Subcutaneous abdominal adipose tissue (tissue), 5 donors: Measurements from ENCODE around the gene GTF2H1.
"Not testable (repeated sequence)": the region's sequence is repeated elsewhere in the genome, so short reads cannot be mapped to it uniquely, and the experiment has no call there.

Source experiments
- H3K27ac ChIP-seq: one replicate; pipeline ENCODE4 v1.7.0; 2013; ENCODE audit warnings: low read depth, mild to moderate bottlenecking, inconsistent platforms, low read length, moderate library complexity
- H3K27me3 ChIP-seq, 5 donors: one replicate each; pipeline ENCODE4 v1.7.0; 2013; ENCODE audit warnings: low read length in 5 of 5, inconsistent platforms in 1 of 5; ENCODE audit not compliant: control insufficient read depth in 5 of 5, insufficient read depth in 4 of 5
- H3K36me3 ChIP-seq, 5 donors: one replicate each; pipeline ENCODE4 v1.7.0; 2013; ENCODE audit warnings: low read length in 5 of 5; ENCODE audit not compliant: control insufficient read depth in 5 of 5, insufficient read depth in 5 of 5
- H3K4me1 ChIP-seq, 5 donors: one replicate each; pipeline ENCODE4 v1.7.0; 2013; ENCODE audit warnings: low read length in 5 of 5, mild to moderate bottlenecking in 3 of 5, moderate library complexity in 1 of 5; ENCODE audit not compliant: control insufficient read depth in 5 of 5, insufficient read depth in 5 of 5
- H3K4me3 ChIP-seq, 5 donors: one replicate each; pipeline ENCODE4 v1.7.0; 2013; ENCODE audit warnings: low read length in 5 of 5, low read depth in 1 of 5
- H3K9ac ChIP-seq, 5 donors: one replicate each; pipeline ENCODE4 v1.7.0; 2013; ENCODE audit warnings: low read length in 5 of 5, mild to moderate bottlenecking in 4 of 5, moderate library complexity in 3 of 5
- H3K9me3 ChIP-seq, 5 donors: one replicate each; pipeline ENCODE4 v1.7.0; 2013; ENCODE audit warnings: low read length in 5 of 5; ENCODE audit not compliant: control insufficient read depth in 5 of 5
- donor health status: healthy.
- donor health status: healthy.
- donor health status: healthy.
- donor health status: healthy.
- donor health status: healthy.

The GTF2H1 gene

DNA sequence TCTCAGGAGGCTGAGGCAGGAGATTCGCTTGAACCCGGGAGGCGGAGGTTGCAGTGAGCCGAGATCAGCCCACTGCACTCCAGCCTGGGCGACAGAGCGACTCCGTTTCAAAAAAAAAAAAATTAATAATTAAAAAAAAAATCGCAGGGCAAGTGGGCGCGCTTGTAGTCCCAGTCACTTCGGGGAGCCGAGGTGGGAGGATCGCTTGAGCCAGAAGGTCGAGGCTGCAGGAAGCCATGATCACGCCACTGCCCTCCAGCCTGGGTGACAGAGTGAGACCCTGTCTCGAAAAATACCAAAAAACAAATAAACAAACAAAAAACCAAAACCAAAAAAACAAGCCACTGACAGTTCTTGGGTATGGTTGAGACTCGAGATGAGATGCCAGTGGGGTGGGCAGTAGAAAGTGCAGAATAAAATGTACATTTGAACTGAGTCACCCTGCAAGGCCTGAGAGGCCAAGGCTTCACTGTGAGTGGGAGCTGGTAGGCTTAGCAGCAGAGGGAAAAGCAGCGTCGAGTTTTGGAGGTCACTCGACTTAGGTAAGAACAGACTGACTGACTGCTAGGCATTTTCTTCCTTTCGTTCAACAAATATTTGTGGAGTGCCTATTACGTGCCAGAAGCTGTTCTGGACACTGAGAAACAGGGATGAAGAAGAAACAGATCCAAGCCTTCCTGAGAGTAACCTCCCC, 71.4 kb downstream of the GTF2H1 start:
- Histone ChIP-seq H3K36me3 (peaks cover 10 to 22% (median 16%) of the 10 kb centered on the region in 5 donors), H3K4me3 (peak overlapping the region; percentile 59 to 100 (median 99)), H3K9me3 (no peaks in the 10 kb centered on the region), H3K27ac (peak overlapping the region; percentile 98), H3K9ac (peak overlapping the region; percentile 57 to 100 (median 80)), H3K4me1 (peaks cover 0 to 33% (median 22%) of the 10 kb centered on the region in 5 donors), H3K27me3 (no peaks in the 10 kb centered on the region)

DNA sequence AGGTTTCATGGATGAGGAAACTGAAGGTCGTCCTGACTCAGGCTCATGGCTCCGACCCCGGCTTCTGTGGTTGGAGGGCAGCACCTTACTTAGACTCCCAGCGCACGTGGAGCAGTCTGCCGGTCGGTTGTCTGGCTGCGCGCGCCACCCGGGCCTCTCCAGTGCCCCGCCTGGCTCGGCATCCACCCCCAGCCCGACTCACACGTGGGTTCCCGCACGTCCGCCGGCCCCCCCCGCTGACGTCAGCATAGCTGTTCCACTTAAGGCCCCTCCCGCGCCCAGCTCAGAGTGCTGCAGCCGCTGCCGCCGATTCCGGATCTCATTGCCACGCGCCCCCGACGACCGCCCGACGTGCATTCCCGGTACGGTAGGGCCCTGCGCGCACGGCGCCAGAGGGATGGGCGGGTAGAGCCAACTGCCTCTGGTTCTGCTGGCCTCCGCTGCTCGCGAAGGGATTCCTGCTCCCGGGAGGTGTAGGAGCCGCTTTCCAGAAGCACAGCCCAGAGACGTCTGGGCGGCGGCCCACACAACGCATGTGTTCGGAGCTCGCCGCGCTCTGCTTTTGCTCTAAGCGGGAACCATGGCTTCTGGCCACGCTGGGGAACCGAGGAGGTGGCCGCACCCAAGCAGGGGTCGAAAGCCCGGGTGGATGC, 72.0 kb downstream of the GTF2H1 start, which contains the start of gene LDHA:
TSS of gene LDHA (plus strand) at position 289 of the 653 bp plus-strand sequence. CDS start 2,280 bp downstream, outside the sequence.
- Histone ChIP-seq H3K27me3 (no peaks in the 10 kb centered on the region), H3K9me3 (no peaks in the 10 kb centered on the region), H3K4me1 (peaks cover 0 to 35% (median 22%) of the 10 kb centered on the region in 5 donors), H3K9ac (peak within 1 kb of the TSS; percentile 93 to 100 (median 98)), H3K4me3 (peak within 1 kb of the TSS; percentile 89 to 100 (median 100)), H3K36me3 (peaks cover 16 to 29% (median 23%) of the 10 kb centered on the region in 5 donors), H3K27ac (peak within 1 kb of the TSS; percentile 98)

DNA sequence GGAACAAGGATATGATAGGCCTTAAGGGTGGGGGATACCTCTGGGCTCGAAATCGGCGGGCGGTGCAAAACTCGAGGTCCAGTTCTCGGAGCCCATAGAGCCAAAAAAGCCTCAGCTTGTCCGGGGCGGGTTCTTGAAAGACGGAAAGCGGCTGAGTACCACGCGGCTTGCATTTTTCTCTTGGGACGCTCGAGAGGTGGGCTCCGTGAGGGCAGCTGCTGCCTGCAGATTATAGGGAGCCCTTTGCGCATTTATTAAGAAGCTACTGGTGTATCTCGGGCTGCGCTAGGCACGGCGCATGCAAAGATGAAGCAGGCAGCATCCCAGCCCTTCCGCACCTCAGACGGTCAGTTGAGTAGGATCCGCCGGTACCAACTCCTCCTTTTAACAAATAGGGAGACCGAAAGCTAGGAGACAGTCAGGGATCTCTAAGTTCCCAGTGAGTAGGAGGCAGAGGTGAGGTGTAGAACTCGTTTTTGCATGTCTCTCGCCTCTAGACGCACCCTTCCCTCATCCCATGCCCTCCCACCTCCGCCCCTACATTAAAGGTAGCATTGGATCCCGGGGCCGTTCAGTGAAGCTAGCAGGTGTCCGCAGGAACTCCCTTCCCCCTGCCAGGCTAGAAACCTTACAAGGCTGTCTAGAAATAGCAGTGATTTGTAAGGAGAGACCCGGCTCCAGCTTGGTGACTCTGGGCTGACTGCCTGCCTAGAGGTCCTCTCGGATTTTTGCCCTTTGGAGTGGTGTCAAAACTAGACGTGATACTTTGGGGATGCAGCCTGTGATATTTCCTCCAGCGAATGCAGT, 72.8 kb downstream of the GTF2H1 start:
- Histone ChIP-seq H3K9ac (peak overlapping the region; percentile 93 to 100 (median 98)), H3K36me3 (peaks cover 20 to 36% (median 30%) of the 10 kb centered on the region in 5 donors), H3K9me3 (no peaks in the 10 kb centered on the region), H3K27me3 (no peaks in the 10 kb centered on the region), H3K4me1 (peaks cover 0 to 35% (median 22%) of the 10 kb centered on the region in 5 donors), H3K4me3 (peak overlapping the region; percentile 89 to 100 (median 100)), H3K27ac (peak overlapping the region; percentile 98)

DNA sequence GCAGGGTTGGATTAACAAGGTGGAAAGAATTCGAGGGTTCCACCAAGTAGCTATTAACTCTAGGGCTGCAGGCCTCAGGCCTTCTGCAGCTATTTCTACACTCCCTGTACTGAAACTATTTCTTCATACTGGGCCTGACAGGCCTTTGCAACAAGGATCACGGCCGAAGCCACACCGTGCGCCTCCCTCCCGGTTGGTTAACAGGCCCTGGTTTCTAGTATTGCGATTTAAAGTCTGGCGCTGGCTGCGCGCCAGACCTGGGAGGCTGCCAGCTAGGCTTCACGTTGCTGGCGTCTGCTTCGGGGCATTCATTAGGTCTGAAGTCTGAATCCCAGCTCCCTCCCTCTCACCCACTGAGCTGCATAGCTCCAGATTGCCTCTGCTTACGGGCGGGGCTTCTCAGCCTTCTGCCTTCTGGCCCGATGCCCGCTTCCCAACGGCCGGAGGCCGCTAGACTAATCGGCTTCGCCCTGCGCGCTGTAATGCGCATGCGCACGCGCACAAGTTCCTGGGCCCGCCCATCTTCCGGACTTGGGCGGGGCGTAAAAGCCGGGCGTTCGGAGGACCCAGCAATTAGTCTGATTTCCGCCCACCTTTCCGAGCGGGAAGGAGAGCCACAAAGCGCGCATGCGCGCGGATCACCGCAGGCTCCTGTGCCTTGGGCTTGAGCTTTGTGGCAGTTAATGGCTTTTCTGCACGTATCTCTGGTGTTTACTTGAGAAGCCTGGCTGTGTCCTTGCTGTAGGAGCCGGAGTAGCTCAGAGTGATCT, 73.6 kb downstream of the GTF2H1 start:
- Histone ChIP-seq H3K4me1 (peaks cover 0 to 35% (median 22%) of the 10 kb centered on the region in 5 donors), H3K27ac (peak overlapping the region; percentile 98), H3K4me3 (peak overlapping the region; percentile 89 to 100 (median 100)), H3K36me3 (peaks cover 25 to 43% (median 37%) of the 10 kb centered on the region in 5 donors), H3K9me3 (no peaks in the 10 kb centered on the region), H3K27me3 (no peaks in the 10 kb centered on the region), H3K9ac (peak overlapping the region; percentile 93 to 100 (median 98))

DNA sequence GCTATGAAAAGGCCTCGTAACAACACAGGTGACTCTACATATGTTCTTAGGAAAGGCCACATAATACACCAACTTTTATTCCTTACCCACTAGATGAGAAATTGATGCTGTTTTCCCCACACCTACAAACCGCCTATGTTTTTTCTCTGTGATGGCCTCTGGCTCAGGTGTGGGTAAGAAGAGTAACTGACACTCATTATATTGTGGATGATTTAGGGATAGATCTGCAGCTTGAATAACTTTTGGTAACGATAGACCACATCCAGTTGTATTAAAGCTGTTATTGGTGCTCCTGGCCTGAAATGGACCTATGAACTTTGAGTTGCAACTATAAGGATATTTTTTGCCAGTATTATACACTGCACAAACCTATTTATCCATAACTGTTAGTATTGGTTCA, 75.6 kb downstream of the GTF2H1 start:
- peaks cover 0 to 35% (median 22%) of the 10 kb centered on the region in 5 donors for H3K4me1 ChIP-seq
- no peak overlapping the region for H3K4me3 ChIP-seq
- H3K9me3 ChIP-seq = no peaks in the 10 kb centered on the region
- H3K27me3 ChIP-seq = no peaks in the 10 kb centered on the region
- H3K27ac ChIP-seq = no peak overlapping the region
- H3K9ac ChIP-seq = no peak overlapping the region
- peaks cover 30 to 60% (median 50%) of the 10 kb centered on the region in 5 donors for H3K36me3 ChIP-seq

DNA sequence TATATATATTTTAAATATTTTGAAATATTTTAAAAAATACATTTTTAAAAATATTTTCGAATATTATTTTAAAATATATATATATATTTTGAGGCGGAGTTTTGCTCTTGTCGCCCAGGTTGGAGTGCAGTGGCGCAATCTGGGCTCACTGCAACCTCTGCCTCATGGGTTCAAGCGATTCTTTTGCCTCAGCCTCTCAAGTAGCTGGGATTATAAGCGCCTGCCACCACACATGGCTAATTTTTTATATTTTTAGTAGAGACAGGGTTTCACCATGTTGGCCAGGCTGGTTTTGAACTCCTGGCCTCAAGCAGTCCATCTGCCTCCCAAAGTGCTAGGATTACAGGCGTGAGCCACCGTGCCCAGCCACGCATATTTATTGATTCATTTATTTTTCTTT, 78.7 kb downstream of the GTF2H1 start:
- Histone ChIP-seq H3K36me3 (peaks cover 49 to 92% (median 78%) of the 10 kb centered on the region in 5 donors), H3K4me1 (peaks cover 0 to 19% (median 8%) of the 10 kb centered on the region in 5 donors)
- H3K27me3 ChIP-seq, H3K9me3 ChIP-seq, H3K27ac ChIP-seq, H3K4me3 ChIP-seq, H3K9ac ChIP-seq: not testable (repeated sequence)

DNA sequence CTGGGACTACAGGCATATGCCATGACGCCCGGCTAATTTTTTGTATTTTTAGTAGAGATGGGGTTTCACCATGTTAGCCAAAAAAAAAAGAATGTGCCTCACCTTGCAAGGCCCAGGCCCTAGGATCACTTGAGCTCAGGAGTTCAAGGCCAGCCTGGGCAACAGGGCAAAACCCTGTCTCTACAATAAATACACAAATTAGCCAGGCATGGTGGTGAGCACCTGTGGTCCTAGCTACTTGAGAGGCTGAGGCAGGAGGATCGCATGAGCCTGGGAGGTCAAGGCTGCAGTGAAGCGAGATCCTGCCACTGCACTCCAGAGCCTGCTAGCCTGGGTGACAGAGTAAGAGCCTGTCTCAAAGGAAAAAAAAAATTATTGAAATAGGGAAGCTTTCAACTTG, 81.7 kb downstream of the GTF2H1 start:
- Histone ChIP-seq H3K36me3 (peaks cover 46 to 95% (median 82%) of the 10 kb centered on the region in 5 donors), H3K4me1 (no peaks in the 10 kb centered on the region), H3K9ac (no peak overlapping the region), H3K27me3 (no peaks in the 10 kb centered on the region), H3K4me3 (no peak overlapping the region), H3K9me3 (no peaks in the 10 kb centered on the region), H3K27ac (no peak overlapping the region)

DNA sequence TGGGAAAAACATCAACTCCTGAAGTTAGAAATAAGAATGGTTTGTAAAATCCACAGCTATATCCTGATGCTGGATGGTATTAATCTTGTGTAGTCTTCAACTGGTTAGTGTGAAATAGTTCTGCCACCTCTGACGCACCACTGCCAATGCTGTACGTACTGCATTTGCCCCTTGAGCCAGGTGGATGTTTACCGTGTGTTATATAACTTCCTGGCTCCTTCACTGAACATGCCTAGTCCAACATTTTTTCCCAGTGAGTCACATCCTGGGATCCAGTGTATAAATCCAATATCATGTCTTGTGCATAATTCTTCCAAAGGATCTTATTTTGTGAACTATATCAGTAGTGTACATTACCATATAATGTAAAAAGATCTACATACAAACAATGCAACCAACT, 85.0 kb downstream of the GTF2H1 start:
- H3K27ac ChIP-seq, H3K4me3 ChIP-seq, H3K27me3 ChIP-seq, H3K9ac ChIP-seq, H3K4me1 ChIP-seq, H3K9me3 ChIP-seq: not testable (repeated sequence)
- H3K36me3 ChIP-seq = peaks cover 33 to 66% (median 59%) of the 10 kb centered on the region in 5 donors

DNA sequence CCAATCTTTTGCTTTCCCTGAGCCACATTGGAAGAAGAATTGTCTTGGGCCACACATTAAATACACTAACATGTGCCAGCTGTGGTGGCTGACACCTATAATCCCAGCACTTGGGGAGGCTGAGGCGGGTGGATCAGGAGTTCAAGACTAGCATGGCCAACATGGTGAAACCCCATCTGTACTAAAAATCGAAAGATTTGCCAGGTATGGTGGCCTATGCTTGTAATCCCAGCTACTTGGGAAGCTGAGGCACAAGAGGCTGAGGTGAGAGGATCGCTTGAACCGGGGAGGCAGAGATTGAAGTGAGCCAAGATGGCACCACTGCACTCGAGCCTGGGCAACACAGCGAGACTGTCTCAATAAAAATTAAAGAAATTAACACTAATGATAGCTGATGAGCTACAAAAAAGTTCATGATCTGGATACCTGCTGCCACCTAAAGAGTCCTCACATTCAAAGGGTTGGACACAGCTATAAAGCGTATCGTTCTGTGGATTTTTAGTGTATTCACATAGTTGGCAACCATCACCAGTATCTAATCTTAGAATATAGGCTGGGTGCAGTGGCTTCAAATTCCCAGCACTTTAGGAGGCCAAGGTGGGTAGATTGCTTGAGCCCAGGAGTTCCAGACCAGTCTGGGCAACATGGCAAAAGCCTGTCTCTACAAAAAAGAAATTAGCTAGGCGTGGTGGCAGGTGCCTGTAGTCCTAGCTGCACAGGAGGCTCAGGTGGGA, 86.4 kb downstream of the GTF2H1 start:
- no peak overlapping the region for H3K9ac ChIP-seq
- H3K9me3 ChIP-seq = no peaks in the 10 kb centered on the region
- peaks cover 20 to 53% (median 46%) of the 10 kb centered on the region in 5 donors for H3K36me3 ChIP-seq
- no peak overlapping the region for H3K27ac ChIP-seq
- peaks cover 0 to 8% (median 7%) of the 10 kb centered on the region in 5 donors for H3K4me1 ChIP-seq
- no peak overlapping the region for H3K4me3 ChIP-seq
- no peaks in the 10 kb centered on the region for H3K27me3 ChIP-seq
